ENCODE results near the gene DEF6. TPM values are rescaled to one million over a fixed set of nuclear protein-coding genes. Genes with fewer than 3 reads are reported as not detected.
"Not testable (repeated sequence)": the region's sequence is repeated elsewhere in the genome, so short reads cannot be mapped to it uniquely, and the experiment has no call there.

The DEF6 gene
- total and polyA plus RNA-seq, 2 donors from 2014 or later, result 2.7 to 16.3 TPM

DNA sequence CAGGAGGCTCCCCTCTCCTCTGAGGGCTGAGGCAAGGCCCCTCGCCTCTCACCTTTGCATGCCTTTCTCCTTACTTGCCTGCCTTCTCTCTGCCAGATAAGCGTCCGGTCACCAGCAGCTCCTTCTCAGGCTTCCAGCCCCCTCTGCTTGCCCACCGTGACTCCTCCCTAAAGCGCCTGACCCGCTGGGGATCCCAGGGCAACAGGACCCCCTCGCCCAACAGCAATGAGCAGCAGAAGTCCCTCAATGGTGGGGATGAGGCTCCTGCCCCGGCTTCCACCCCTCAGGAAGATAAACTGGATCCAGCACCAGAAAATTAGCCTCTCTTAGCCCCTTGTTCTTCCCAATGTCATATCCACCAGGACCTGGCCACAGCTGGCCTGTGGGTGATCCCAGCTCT, 23.5 kb downstream of the DEF6 start:
- H3K27me3 ChIP-seq (ENCODE audit: control insufficient read depth, insufficient read depth, low read length), result no peaks in the 10 kb centered on the region
- TF ChIP-seq, protein P1, sequence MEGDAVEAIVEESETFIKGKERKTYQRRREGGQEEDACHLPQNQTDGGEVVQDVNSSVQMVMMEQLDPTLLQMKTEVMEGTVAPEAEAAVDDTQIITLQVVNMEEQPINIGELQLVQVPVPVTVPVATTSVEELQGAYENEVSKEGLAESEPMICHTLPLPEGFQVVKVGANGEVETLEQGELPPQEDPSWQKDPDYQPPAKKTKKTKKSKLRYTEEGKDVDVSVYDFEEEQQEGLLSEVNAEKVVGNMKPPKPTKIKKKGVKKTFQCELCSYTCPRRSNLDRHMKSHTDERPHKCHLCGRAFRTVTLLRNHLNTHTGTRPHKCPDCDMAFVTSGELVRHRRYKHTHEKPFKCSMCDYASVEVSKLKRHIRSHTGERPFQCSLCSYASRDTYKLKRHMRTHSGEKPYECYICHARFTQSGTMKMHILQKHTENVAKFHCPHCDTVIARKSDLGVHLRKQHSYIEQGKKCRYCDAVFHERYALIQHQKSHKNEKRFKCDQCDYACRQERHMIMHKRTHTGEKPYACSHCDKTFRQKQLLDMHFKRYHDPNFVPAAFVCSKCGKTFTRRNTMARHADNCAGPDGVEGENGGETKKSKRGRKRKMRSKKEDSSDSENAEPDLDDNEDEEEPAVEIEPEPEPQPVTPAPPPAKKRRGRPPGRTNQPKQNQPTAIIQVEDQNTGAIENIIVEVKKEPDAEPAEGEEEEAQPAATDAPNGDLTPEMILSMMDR (IDR thresholded peaks at IDR 0.05; ENCODE audit: borderline replicate concordance, extremely low read depth, insufficient read depth), result no peak
- FAIRE-seq, result no peak

DNA sequence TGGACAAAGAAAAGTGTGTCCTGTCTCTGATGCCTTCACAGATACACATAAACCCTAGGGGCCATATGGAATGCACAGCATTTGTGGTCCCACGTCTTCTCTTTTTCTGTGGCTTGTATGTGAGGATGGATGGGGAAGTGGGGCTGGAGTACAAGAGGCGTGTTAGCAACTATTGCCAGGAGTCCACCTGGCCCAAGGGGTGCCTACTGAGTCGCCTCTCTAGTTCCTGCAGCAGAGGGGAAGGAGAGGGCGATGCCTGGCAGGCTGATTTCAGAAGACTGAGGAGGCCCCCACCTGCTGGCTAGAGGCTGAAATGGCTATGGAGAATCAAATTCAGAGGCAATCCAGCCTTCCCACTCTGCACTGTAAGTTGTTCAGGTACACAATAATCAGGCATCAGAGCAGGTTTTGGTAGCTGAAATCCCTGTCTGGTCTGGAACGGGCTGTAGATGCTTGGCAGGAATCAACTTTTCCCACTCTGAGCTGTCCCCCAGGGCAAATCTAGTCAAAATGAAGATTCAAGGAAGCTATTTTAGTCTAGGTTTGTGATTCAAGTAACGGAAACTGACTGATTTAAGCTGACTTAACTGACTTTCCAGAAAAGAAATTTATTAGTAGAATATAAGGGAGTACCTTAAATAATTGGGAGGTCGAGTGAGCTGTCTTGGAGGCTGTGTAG, 29.9 kb downstream of the DEF6 start:
- no peak overlapping the region for H3K27ac ChIP-seq (ENCODE audit: low read depth in 2 of 2, low read length in 2 of 2)
- H3K4me1 ChIP-seq (ENCODE audit: control insufficient read depth in 2 of 3, insufficient read depth in 2 of 3, low read depth in 1 of 3, low read length in 3 of 3), result no peaks in the 10 kb centered on the region
- TF ChIP-seq, protein P1 (IDR thresholded peaks at IDR 0.05; ENCODE audit: borderline replicate concordance, extremely low read depth, insufficient read depth), result peak; percentile 42
- no peaks in the 10 kb centered on the region for H3K27me3 ChIP-seq (ENCODE audit: control insufficient read depth, insufficient read depth, low read length)
- H3K9me3 ChIP-seq (ENCODE audit: control insufficient read depth in 2 of 3, insufficient read depth in 1 of 3, low read length in 3 of 3), result no peaks in the 10 kb centered on the region
- intact Hi-C loops (cut with DNase I), result no loop called here
- no peak overlapping the region for H3K4me3 ChIP-seq (ENCODE audit: low read length in 3 of 3)
- FAIRE-seq (no peak), DNase-seq (peak in 4 of 5 donors; percentile 61 to 80 (median 70))
- H3K9ac ChIP-seq (ENCODE audit: low read length in 3 of 3), result no peak overlapping the region
- H3K36me3 ChIP-seq (ENCODE audit: control insufficient read depth in 2 of 3, insufficient read depth in 3 of 3, low read length in 3 of 3), result no peaks in the 10 kb centered on the region

More for the DNA sequence above, 23.5 kb downstream of the DEF6 start:
- intact Hi-C loops (cut with DNase I), result no loop called here
- H3K9me3 ChIP-seq (ENCODE audit: control insufficient read depth in 2 of 3, insufficient read depth in 1 of 3, low read length in 3 of 3), result no peaks in the 10 kb centered on the region
- H3K27ac ChIP-seq (ENCODE audit: low read depth in 2 of 2, low read length in 2 of 2), result no peak overlapping the region
- H3K4me3 ChIP-seq (ENCODE audit: low read length in 3 of 3), result no peak overlapping the region
- DNase-seq, result peak in 1 of 5 donors; percentile 23
- no peaks in the 10 kb centered on the region for H3K36me3 ChIP-seq (ENCODE audit: control insufficient read depth in 2 of 3, insufficient read depth in 3 of 3, low read length in 3 of 3)
- H3K9ac ChIP-seq (ENCODE audit: low read length in 3 of 3), result no peak overlapping the region
- peaks cover 0 to 4% (median 0%) of the 10 kb centered on the region in 3 donors for H3K4me1 ChIP-seq (ENCODE audit: control insufficient read depth in 2 of 3, insufficient read depth in 2 of 3, low read depth in 1 of 3, low read length in 3 of 3)

DNA sequence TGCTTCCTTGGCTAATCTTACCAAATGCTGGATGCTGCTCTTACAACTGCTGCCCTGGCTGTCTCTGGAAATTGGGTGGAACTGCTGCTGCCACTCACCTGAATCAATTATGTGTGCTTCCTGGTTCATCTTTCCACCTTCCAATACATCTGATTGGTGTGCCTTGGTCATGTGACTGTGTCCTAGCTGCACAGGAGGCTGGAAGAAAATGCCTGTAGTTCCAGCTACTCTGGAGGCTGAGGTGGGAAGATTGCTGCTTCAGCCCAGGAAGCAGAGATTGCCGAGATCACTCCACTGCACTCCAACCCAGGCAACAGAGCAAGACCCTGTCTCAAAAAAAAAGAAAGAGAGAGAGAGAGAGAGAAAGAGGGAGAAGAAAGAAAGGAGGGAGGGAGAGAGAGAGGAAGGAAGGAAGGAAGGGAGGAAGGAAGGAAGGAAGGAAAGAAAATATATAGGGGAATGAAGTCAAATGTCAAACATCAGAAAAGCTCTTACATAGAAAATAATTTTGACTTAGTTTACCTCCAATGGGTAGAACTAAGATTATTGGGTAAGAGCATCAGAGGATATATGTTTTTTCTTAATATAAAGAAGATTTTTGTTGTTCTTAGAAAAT, 30.6 kb downstream of the DEF6 start:
- no peaks in the 10 kb centered on the region for H3K27me3 ChIP-seq (ENCODE audit: control insufficient read depth, insufficient read depth, low read length)
- intact Hi-C loops (cut with DNase I), result no loop called here
- no peaks in the 10 kb centered on the region for H3K36me3 ChIP-seq (ENCODE audit: control insufficient read depth in 2 of 3, insufficient read depth in 3 of 3, low read length in 3 of 3)
- DNase-seq, result no peak
- FAIRE-seq, result no peak
- no peak overlapping the region for H3K27ac ChIP-seq (ENCODE audit: low read depth in 2 of 2, low read length in 2 of 2)
- TF ChIP-seq, protein P1 (IDR thresholded peaks at IDR 0.05; ENCODE audit: borderline replicate concordance, extremely low read depth, insufficient read depth), result no peak
- H3K4me3 ChIP-seq (ENCODE audit: low read length in 3 of 3), result no peak overlapping the region
- H3K9ac ChIP-seq (ENCODE audit: low read length in 3 of 3), result no peak overlapping the region
- no peaks in the 10 kb centered on the region for H3K9me3 ChIP-seq (ENCODE audit: control insufficient read depth in 2 of 3, insufficient read depth in 1 of 3, low read length in 3 of 3)
- no peaks in the 10 kb centered on the region for H3K4me1 ChIP-seq (ENCODE audit: control insufficient read depth in 2 of 3, insufficient read depth in 2 of 3, low read depth in 1 of 3, low read length in 3 of 3)

DNA sequence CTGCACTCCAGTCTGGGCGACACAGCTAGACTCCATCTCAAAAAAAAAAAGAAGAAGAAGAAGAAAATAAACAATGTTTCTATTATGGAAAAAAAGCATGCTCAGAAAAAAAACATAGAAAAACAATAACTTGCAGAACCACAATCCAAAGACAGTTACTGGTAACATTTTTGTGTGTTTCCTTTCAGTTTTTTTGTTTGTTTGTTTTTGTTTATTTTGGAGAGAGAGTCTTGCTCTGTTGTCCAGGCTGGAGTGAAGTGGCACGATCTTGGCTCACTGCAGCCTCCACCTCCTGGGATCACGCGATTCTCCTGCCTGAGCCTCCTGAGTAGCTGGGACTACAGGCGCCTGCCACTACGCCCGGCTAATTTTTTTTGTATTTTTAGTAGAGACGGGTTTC, 31.3 kb downstream of the DEF6 start:
- FAIRE-seq; H3K4me3 ChIP-seq (ENCODE audit: low read length in 3 of 3); H3K27me3 ChIP-seq (ENCODE audit: control insufficient read depth, insufficient read depth, low read length); H3K36me3 ChIP-seq (ENCODE audit: control insufficient read depth in 2 of 3, insufficient read depth in 3 of 3, low read length in 3 of 3); H3K4me1 ChIP-seq (ENCODE audit: control insufficient read depth in 2 of 3, insufficient read depth in 2 of 3, low read depth in 1 of 3, low read length in 3 of 3); intact Hi-C loops (cut with DNase I); H3K9me3 ChIP-seq (ENCODE audit: control insufficient read depth in 2 of 3, insufficient read depth in 1 of 3, low read length in 3 of 3); H3K9ac ChIP-seq (ENCODE audit: low read length in 3 of 3); H3K27ac ChIP-seq (ENCODE audit: low read depth in 2 of 2, low read length in 2 of 2): not testable (repeated sequence)
- peak in 1 of 5 donors; percentile 10 for DNase-seq
